ENCODE data around the gene CCDC127. TPM values are rescaled to one million over a fixed set of nuclear protein-coding genes. Genes with fewer than 3 reads are reported as not detected.
"Not testable (repeated sequence)": the region's sequence is repeated elsewhere in the genome, so short reads cannot be mapped to it uniquely, and the experiment has no call there.

CCDC127 gene
- total RNA-seq, 2 experiments from 2014 or later, result 3.6 to 4.0 TPM

DNA sequence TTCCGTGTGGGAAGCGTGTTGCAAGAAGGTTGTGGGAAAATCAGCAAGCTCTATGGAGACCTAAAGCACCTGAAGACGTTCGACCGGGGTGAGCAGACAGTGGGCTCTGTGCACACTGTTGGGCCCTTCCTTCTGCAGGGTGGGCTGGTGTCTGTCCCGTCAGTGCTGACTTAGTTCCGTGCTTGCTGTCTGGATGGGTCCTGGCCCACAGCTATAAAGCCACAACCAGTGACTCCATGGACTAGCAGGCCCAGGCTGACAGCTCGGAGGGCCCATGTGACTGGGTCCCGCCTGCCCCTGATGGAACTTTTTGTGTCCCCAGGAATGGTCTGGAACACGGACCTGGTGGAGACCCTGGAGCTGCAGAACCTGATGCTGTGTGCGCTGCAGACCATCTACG is 33.1 kb upstream of the CCDC127 start:
- H3K4me1 Mint-ChIP-seq (ENCODE audit: low read depth); H3K9me3 Mint-ChIP-seq; DNase-seq; H3K27me3 Mint-ChIP-seq (ENCODE audit: low read depth); CTCF ChIA-PET; H3K27ac Mint-ChIP-seq; intact Hi-C loops (cut with micrococcal nuclease); H3K4me3 Mint-ChIP-seq: not testable (repeated sequence)
- peaks cover 22% of the 10 kb centered on the region for H3K36me3 Mint-ChIP-seq (ENCODE audit: low read depth)

DNA sequence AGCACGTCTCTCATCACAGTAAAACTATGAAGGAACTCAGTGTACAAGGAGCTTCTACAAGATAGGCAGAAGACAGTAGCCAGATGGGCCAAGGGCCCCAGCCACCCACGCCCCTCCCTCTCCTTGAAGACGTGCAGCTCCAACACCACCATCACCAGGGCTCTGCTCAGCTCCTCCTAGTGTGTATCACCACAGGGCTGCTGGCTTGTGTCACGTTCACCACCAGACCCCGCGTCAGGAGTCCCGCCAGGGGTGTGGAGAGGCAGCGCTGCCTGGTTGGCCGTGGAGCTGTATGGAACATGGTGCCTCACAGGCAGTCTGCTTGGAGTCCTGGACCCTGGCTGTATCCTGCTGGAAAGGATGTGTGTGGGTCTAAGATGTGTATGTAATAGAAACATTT is 32.4 kb upstream of the CCDC127 start:
- H3K27ac Mint-ChIP-seq; H3K9me3 Mint-ChIP-seq; DNase-seq; CTCF ChIA-PET; intact Hi-C loops (cut with micrococcal nuclease); H3K27me3 Mint-ChIP-seq (ENCODE audit: low read depth); H3K4me1 Mint-ChIP-seq (ENCODE audit: low read depth); H3K4me3 Mint-ChIP-seq: not testable (repeated sequence)
- peaks cover 25% of the 10 kb centered on the region for H3K36me3 Mint-ChIP-seq (ENCODE audit: low read depth)

DNA sequence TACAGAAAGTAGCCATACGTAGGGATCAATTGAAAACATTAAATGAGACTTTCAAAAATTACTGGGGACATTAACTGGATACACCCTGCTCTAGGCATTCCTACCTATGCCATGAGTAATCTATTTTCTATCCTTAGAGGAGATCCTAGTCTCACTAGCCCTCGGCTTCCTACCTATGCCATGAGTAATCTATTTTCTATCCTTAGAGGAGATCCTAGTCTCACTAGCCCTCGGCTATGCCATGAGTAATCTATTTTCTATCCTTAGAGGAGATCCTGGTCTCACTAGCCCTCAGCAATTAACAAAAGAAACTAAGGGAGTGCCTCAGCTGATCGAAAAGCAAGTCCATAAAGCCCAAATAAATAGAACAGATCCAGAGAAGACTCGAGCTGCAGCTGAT is 27.8 kb upstream of the CCDC127 start:
- H3K9me3 Mint-ChIP-seq; H3K27me3 Mint-ChIP-seq (ENCODE audit: low read depth); H3K27ac Mint-ChIP-seq; intact Hi-C loops (cut with micrococcal nuclease); DNase-seq; H3K4me3 Mint-ChIP-seq: not testable (repeated sequence)
- Mint-ChIP-seq H3K36me3 (ENCODE audit: low read depth) (peaks cover 48% of the 10 kb centered on the region), H3K4me1 (ENCODE audit: low read depth) (peaks cover 16% of the 10 kb centered on the region)
- CTCF ChIA-PET, result interaction anchor here (0.7 kb wide), 1 partner anchor 97 kb away, joined by 3 read pairs; no protein-coding TSS in a partner anchor

DNA sequence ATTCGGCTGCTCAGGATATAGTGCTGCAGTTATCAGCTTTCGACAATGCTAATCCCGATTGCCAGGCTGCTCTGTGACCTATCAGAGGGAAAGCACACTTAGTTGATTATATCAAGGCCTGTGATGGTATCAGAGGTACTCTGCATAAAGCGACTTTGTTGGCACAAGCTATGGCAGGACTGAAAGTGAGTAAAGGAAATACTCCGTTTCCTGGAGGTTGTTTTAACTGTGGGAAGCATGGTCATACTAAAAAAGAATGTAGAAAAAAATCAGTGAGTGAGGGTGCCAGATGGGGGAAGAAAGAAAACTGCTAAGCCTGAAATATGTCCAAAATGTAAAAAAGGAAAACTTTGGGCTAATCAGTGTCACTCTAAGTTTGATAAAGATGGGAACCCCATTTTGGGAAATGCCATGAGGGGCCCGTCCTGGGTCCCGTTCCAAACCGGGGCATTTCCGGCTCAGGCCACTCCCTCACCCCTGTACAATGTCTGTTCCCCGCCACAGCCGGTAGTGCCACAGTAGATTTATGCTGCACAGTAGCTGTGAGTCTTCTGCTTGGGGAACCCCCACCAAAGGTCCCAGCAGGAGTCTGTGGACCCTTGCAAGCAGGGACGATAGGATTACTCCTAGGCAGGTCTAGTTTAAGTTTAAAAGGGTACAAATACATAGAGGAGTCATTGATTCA is 25.9 kb upstream of the CCDC127 start:
- Mint-ChIP-seq H3K4me1 (ENCODE audit: low read depth) (peaks cover 16% of the 10 kb centered on the region), H3K27ac (peak overlapping the region; percentile 80), H3K36me3 (ENCODE audit: low read depth) (peaks cover 58% of the 10 kb centered on the region)
- H3K27me3 Mint-ChIP-seq (ENCODE audit: low read depth); CTCF ChIA-PET; H3K4me3 Mint-ChIP-seq; H3K9me3 Mint-ChIP-seq; intact Hi-C loops (cut with micrococcal nuclease): not testable (repeated sequence)
- peak; percentile 51 for DNase-seq

DNA sequence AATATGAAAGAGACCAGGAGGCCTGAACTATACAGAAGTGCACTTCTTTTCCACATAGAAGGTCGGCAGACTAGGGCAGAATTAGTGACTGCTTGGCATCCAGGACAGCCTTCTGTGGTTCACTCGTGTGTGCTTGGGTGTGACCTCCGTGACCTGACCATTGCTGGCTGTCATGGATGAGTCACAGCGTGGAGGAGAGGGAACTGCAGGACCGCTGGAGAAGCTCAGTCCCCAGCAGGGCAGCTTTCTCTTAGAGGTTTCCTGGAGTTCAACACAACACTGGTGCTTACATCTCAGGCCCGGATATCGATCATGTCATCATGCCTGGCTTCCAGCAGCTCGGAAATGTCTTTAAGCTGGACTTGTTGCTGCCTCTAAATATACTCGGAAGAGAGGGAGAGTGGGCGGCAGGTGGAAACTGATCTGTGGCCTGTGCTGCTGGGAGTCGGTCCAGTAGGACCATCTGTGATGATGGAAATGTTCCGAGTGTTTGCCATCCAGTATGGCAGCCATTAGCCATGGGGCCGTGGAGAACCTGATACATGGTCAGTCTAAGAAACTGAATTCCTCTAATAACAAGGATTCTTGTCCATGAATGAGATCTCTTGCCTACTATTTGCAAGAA is 23.2 kb upstream of the CCDC127 start:
- intact Hi-C loops (cut with micrococcal nuclease); H3K9me3 Mint-ChIP-seq; DNase-seq; H3K27ac Mint-ChIP-seq; H3K4me3 Mint-ChIP-seq; H3K27me3 Mint-ChIP-seq (ENCODE audit: low read depth); CTCF ChIA-PET: not testable (repeated sequence)
- Mint-ChIP-seq H3K36me3 (ENCODE audit: low read depth) (peaks cover 49% of the 10 kb centered on the region), H3K4me1 (ENCODE audit: low read depth) (peaks cover 16% of the 10 kb centered on the region)

GRCh38 chr5:240550-240949 is 22.6 kb upstream of the CCDC127 start:
- H3K27me3 Mint-ChIP-seq (ENCODE audit: low read depth); CTCF ChIA-PET; DNase-seq; H3K9me3 Mint-ChIP-seq; intact Hi-C loops (cut with micrococcal nuclease); H3K27ac Mint-ChIP-seq; H3K4me3 Mint-ChIP-seq: not testable (repeated sequence)
- H3K36me3 Mint-ChIP-seq (ENCODE audit: low read depth), result peaks cover 46% of the 10 kb centered on the region
- H3K4me1 Mint-ChIP-seq (ENCODE audit: low read depth), result peaks cover 16% of the 10 kb centered on the region

- intact Hi-C loops (cut with micrococcal nuclease); H3K4me3 Mint-ChIP-seq; H3K27me3 Mint-ChIP-seq (ENCODE audit: low read depth); CTCF ChIA-PET; H3K9me3 Mint-ChIP-seq; DNase-seq; H3K4me1 Mint-ChIP-seq (ENCODE audit: low read depth); H3K27ac Mint-ChIP-seq: not testable (repeated sequence)
- peaks cover 46% of the 10 kb centered on the region for H3K36me3 Mint-ChIP-seq (ENCODE audit: low read depth)
These were observed 20.0 kb upstream of the CCDC127 start for GRCh38 chr5:237931-238330.

GRCh38 chr5:235527-235926 is 17.6 kb upstream of the CCDC127 start:
- peaks cover 36% of the 10 kb centered on the region for H3K36me3 Mint-ChIP-seq (ENCODE audit: low read depth)
- DNase-seq; H3K27me3 Mint-ChIP-seq (ENCODE audit: low read depth); H3K4me1 Mint-ChIP-seq (ENCODE audit: low read depth); H3K27ac Mint-ChIP-seq; H3K9me3 Mint-ChIP-seq; intact Hi-C loops (cut with micrococcal nuclease); CTCF ChIA-PET; H3K4me3 Mint-ChIP-seq: not testable (repeated sequence)

DNA sequence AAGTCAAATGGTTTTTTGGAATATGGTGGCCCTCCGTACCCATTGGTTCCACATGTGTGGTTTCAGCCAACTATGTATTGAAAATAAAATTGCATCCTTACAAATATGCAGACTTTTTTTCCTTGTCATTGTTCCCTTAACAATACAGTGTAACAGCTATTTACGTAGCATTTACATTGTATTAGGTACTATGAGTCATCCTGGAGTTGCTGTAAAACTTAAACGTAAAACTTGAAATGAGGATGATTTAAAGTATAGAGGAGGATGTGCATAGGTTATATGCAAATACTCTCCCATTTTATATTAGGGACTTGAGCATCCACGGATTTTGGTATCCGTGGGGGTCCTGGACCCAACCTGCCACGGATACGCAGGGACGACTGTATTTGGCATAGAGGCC is 16.5 kb upstream of the CCDC127 start:
- no peaks in the 10 kb centered on the region for H3K9me3 Mint-ChIP-seq
- H3K4me3 Mint-ChIP-seq, result no peak overlapping the region
- peaks cover 29% of the 10 kb centered on the region for H3K36me3 Mint-ChIP-seq (ENCODE audit: low read depth)
- intact Hi-C loops (cut with micrococcal nuclease), result no loop called here
- no peak for DNase-seq
- H3K27ac Mint-ChIP-seq, result no peak overlapping the region
- H3K27me3 Mint-ChIP-seq (ENCODE audit: low read depth), result no peaks in the 10 kb centered on the region
- no peaks in the 10 kb centered on the region for H3K4me1 Mint-ChIP-seq (ENCODE audit: low read depth)
- CTCF ChIA-PET, result no interaction called here

GRCh38 chr5:233426-233825 is 15.5 kb upstream of the CCDC127 start:
- intact Hi-C loops (cut with micrococcal nuclease); H3K9me3 Mint-ChIP-seq; H3K4me1 Mint-ChIP-seq (ENCODE audit: low read depth); H3K27me3 Mint-ChIP-seq (ENCODE audit: low read depth); H3K27ac Mint-ChIP-seq; DNase-seq; CTCF ChIA-PET; H3K4me3 Mint-ChIP-seq: not testable (repeated sequence)
- peaks cover 32% of the 10 kb centered on the region for H3K36me3 Mint-ChIP-seq (ENCODE audit: low read depth)

GRCh38 chr5:231661-232060 is 13.7 kb upstream of the CCDC127 start:
- Mint-ChIP-seq H3K27me3 (ENCODE audit: low read depth) (no peaks in the 10 kb centered on the region), H3K36me3 (ENCODE audit: low read depth) (peaks cover 35% of the 10 kb centered on the region), H3K4me3 (no peak overlapping the region), H3K9me3 (no peaks in the 10 kb centered on the region), H3K4me1 (ENCODE audit: low read depth) (no peaks in the 10 kb centered on the region), H3K27ac (peak overlapping the region; percentile 13)
- no peak for DNase-seq
- intact Hi-C loops (cut with micrococcal nuclease), result no loop called here
- CTCF ChIA-PET, result no interaction called here

GRCh38 chr5:230711-231110 is 12.8 kb upstream of the CCDC127 start:
- intact Hi-C loops (cut with micrococcal nuclease), result no loop called here
- no peak overlapping the region for H3K27ac Mint-ChIP-seq
- DNase-seq, result no peak
- no peak overlapping the region for H3K4me3 Mint-ChIP-seq
- no peaks in the 10 kb centered on the region for H3K9me3 Mint-ChIP-seq
- H3K36me3 Mint-ChIP-seq (ENCODE audit: low read depth), result peaks cover 36% of the 10 kb centered on the region
- H3K27me3 Mint-ChIP-seq (ENCODE audit: low read depth), result no peaks in the 10 kb centered on the region
- CTCF ChIA-PET, result no interaction called here
- no peaks in the 10 kb centered on the region for H3K4me1 Mint-ChIP-seq (ENCODE audit: low read depth)

DNA sequence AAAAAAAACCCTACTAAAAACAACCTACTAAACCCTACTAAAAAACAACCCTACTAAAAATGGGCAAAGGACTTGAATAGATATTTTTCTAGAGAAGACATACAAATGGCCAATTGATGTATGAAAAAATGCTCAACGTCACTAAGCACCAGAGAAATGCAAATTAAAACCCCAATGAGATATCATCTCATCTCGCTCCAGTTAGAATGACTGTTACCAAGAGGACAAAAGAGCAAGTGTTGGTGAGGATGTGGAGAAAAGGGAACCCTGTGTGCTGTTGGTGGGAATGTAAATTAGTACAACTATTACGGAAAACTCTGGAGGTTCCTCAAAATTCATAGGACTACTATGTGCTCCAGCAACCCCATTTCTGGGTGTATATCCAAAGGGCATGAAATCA is 10.9 kb upstream of the CCDC127 start:
- no peaks in the 10 kb centered on the region for H3K27me3 Mint-ChIP-seq (ENCODE audit: low read depth)
- H3K4me3 Mint-ChIP-seq, result no peak overlapping the region
- H3K9me3 Mint-ChIP-seq, result no peaks in the 10 kb centered on the region
- no peak overlapping the region for H3K27ac Mint-ChIP-seq
- intact Hi-C loops (cut with micrococcal nuclease), result no loop called here
- peaks cover 2% of the 10 kb centered on the region for H3K4me1 Mint-ChIP-seq (ENCODE audit: low read depth)
- DNase-seq, result no peak
- CTCF ChIA-PET, result no interaction called here
- H3K36me3 Mint-ChIP-seq (ENCODE audit: low read depth), result peaks cover 41% of the 10 kb centered on the region
